ENCODE measurements around the gene TLK1. TPM values are rescaled to one million over a fixed set of nuclear protein-coding genes. Genes with fewer than 3 reads are reported as not detected.

The TLK1 gene
- total RNA-seq, 4 donors from 2014 or later: 41.0 to 57.6 (median 51.6) TPM

DNA sequence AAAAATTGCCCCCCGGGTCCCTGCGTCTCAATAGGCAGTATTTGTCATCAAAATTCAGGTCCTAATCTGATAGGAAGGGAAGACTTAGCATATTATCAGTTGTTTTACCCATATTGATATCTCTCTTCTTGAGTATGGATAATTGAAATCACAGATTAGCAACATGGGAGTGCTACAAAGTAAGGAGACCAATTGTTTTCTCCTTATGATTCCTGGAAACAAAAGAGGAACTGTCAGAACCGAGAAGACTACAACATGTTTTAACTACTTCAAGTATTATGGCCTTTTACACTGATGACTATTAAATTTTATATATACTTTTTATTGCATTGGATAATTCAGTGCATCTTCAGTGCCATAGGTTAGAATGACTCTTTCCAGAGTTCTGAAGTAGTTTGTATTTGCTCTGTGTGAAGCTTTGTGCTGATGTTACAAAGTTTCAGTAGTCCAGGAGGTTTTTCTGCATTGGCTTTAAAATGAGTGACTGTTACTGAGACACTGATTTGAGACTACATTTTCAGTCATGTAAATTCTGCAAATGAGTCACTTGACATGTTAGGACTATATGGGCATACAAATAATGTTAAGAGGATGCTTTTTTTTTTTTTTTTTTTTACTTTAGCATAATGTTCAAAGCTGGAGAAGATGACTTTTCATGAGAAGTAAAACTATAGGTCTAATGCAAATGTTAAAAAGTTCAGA, 19.7 kb upstream of the TLK1 start:
- Histone ChIP-seq H3K4me3 (replicated peaks in 1 of 3) (no peak overlapping the region), H3K9me3 (no peaks in the 10 kb centered on the region), H3K36me3 (no peaks in the 10 kb centered on the region), H3K27me3 (no peaks in the 10 kb centered on the region), H3K4me1 (no peaks in the 10 kb centered on the region), H3K27ac (no peak overlapping the region)
- DNase-seq: no peak
- WGBS, 2 donors: 91 to 95% methylated on average over 3 of the region's 3 CpGs
- TF ChIP-seq POLR2A (IDR thresholded peaks at IDR 0.05): no peak
- TF ChIP-seq, protein P1, sequence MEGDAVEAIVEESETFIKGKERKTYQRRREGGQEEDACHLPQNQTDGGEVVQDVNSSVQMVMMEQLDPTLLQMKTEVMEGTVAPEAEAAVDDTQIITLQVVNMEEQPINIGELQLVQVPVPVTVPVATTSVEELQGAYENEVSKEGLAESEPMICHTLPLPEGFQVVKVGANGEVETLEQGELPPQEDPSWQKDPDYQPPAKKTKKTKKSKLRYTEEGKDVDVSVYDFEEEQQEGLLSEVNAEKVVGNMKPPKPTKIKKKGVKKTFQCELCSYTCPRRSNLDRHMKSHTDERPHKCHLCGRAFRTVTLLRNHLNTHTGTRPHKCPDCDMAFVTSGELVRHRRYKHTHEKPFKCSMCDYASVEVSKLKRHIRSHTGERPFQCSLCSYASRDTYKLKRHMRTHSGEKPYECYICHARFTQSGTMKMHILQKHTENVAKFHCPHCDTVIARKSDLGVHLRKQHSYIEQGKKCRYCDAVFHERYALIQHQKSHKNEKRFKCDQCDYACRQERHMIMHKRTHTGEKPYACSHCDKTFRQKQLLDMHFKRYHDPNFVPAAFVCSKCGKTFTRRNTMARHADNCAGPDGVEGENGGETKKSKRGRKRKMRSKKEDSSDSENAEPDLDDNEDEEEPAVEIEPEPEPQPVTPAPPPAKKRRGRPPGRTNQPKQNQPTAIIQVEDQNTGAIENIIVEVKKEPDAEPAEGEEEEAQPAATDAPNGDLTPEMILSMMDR (IDR thresholded peaks at IDR 0.05): no peak
- intact Hi-C loops (cut with DNase I): no loop called here

DNA sequence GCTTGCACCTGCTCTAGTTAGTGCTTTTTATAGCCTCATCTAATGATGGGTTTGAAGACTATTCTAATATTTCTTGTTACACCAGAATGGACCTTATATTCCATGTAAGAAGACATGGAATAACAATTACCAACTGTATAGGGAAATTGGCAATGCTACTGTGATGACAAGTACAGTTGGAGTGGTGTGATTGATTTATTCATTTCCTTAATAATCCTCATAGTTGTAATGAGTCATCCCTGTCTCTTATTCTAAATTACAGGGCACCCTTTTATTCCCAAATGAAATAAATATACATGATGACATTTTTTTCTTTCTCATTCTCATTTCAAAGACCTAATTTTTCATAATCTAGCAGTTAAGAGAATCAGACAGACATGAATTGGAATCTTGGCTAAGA, 18.3 kb upstream of the TLK1 start:
- Histone ChIP-seq H3K27me3 (no peaks in the 10 kb centered on the region), H3K9me3 (no peaks in the 10 kb centered on the region), H3K36me3 (no peaks in the 10 kb centered on the region), H3K27ac (no peak overlapping the region), H3K4me3 (replicated peaks in 1 of 3) (no peak overlapping the region), H3K4me1 (no peaks in the 10 kb centered on the region)
- TF ChIP-seq, protein P1 (IDR thresholded peaks at IDR 0.05): no peak
- TF ChIP-seq POLR2A (IDR thresholded peaks at IDR 0.05): no peak
- intact Hi-C loops (cut with DNase I): no loop called here
- DNase-seq: no peak

DNA sequence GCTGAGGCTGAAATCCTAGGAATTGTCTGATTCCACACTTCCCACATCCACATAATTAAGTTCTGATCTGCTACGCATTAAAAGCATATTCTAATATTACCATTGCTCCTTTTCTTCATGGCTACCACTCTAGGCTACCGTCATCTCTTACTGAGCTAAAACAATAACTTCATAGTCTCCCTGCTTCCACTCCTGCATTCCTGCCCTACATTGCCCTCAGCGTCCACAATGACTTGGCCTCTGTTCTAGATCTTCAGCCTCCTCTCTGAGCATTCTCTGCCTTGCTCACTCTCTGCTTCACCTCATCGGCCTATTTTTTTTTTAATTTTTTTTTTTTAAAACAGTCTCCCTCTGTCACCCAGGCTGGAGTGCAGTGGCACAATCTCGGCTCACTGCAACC, 15.8 kb upstream of the TLK1 start:
- WGBS, 2 donors: 85 to 94% methylated on average over 5 of the region's 5 CpGs

DNA sequence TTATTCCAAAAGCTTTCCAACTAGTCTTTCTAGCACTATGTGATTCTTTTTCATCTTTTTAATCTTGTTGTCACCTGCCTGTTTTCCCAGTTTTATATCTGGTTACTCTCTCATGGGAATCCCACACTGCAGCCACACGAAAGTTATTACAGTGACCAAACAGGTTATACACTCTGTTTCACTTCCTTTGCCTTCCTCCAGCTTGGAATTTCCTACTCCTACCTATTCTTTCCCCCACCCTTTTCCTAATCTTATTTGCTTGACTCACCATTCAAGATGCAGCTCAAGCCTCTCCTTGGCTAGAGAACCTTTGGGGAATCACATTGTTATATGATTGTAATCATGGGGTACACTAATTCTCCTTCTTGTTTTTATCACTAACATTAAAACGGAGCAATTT, 13.4 kb upstream of the TLK1 start:
- H3K9me3 ChIP-seq: no peaks in the 10 kb centered on the region
- H3K4me3 ChIP-seq (replicated peaks in 1 of 3): no peak overlapping the region
- WGBS, 2 donors: 49 to 60% methylated on average over 2 of the region's 2 CpGs
- no peaks in the 10 kb centered on the region for H3K4me1 ChIP-seq
- no peaks in the 10 kb centered on the region for H3K36me3 ChIP-seq
- DNase-seq: no peak
- no peak for TF ChIP-seq POLR2A (IDR thresholded peaks at IDR 0.05)
- TF ChIP-seq, protein P1 (IDR thresholded peaks at IDR 0.05): no peak
- intact Hi-C loops (cut with DNase I): no loop called here
- no peaks in the 10 kb centered on the region for H3K27me3 ChIP-seq
- H3K27ac ChIP-seq: no peak overlapping the region

More for the DNA sequence above, 15.8 kb upstream of the TLK1 start:
- Histone ChIP-seq H3K27me3 (no peaks in the 10 kb centered on the region), H3K27ac (no peak overlapping the region), H3K4me1 (no peaks in the 10 kb centered on the region), H3K36me3 (no peaks in the 10 kb centered on the region), H3K4me3 (replicated peaks in 1 of 3) (no peak overlapping the region), H3K9me3 (no peaks in the 10 kb centered on the region)
- DNase-seq: no peak
- intact Hi-C loops (cut with DNase I): no loop called here
- TF ChIP-seq POLR2A (IDR thresholded peaks at IDR 0.05): no peak
- TF ChIP-seq, protein P1 (IDR thresholded peaks at IDR 0.05): no peak

DNA sequence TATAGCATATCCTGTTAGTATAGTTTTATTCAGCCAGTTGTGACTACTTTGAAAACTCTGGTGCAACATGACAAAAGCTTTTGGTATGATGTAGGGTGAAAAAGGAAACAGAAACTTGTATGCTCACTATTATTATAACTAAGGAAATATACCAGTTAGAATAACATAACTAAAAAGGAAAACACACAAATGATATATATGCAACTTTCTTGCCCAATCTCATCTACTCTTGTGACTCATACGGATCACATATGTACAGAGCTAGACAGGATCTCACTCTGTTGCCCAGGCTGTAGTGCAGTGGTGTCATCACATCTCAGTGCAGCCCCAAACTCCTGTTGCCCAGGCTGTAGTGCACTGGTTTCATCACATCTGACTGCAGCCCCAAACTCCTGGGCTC, 12.4 kb upstream of the TLK1 start:
- no peaks in the 10 kb centered on the region for H3K36me3 ChIP-seq
- TF ChIP-seq, protein P1 (IDR thresholded peaks at IDR 0.05): no peak
- no peaks in the 10 kb centered on the region for H3K9me3 ChIP-seq
- H3K27ac ChIP-seq: no peak overlapping the region
- intact Hi-C loops (cut with DNase I): no loop called here
- no peak overlapping the region for H3K4me3 ChIP-seq (replicated peaks in 1 of 3)
- no peak for DNase-seq
- WGBS, 2 donors: 83 to 84% methylated on average over 1 of the region's 1 CpG
- no peaks in the 10 kb centered on the region for H3K4me1 ChIP-seq
- H3K27me3 ChIP-seq: no peaks in the 10 kb centered on the region

Measured in thyroid gland (tissue), 4 donors.